GM12878 (cell line): ENCODE data around the gene SRGAP1. TPM values are rescaled to one million over a fixed set of nuclear protein-coding genes. Genes with fewer than 3 reads are reported as not detected.

ENCODE experiments used
- ATAC-seq: fragments of 200-7000 bp; cut with Tn5 transposase; 3 replicates; pipeline ENCODE4 v1.9.1; 2020; ENCODE audit warnings: mild to moderate bottlenecking, moderate library complexity
- BruUV-seq: library from RNA; stranded (reverse); fragments of 400-500 nt; replicated peaks from 2 replicates; lab custom pipeline; 2021; lab: Mats Ljungman, UMichigan
- CTCF ChIA-PET: fragments of 300-600 bp; sonication (Branson Sonifier 250); formaldehyde crosslinking; extraction: SDS; loops from one replicate; lab custom pipeline; 2021; ENCODE audit warnings: inconsistent platforms; lab: Yijun Ruan, JAX
- POLR2A ChIA-PET: fragments of 350-600 bp; formaldehyde crosslinking; extraction: SDS; loops from one replicate; lab custom pipeline; 2021; ENCODE audit warnings: inconsistent platforms; lab: Charles Lee
- RAD21 ChIA-PET: fragments of 300-600 bp; sonication (Branson Sonifier 250); formaldehyde crosslinking; loops from one replicate; lab custom pipeline; 2023; ENCODE audit warnings: antibody characterized with exemption; ENCODE audit not compliant: unreplicated experiment; lab: Charles Lee
- SMC1A ChIA-PET: fragments of 300-600 bp; sonication (Branson Sonifier 250); formaldehyde crosslinking; loops from one replicate; lab custom pipeline; 2023; ENCODE audit not compliant: unreplicated experiment, uncharacterized antibody; lab: Charles Lee
- DNase-seq: peaks from one replicate; pipeline ENCODE4 v3.0.0-alpha.2; 2011; ENCODE audit warnings: low read depth, low spot score
- FAIRE-seq: peaks from 3 replicates; lab custom pipeline; 2011; peaks lifted over from hg19 to GRCh38; lab: Jason Lieb, UNC
- H2AFZ ChIP-seq: 2 replicates; pipeline ENCODE4 v1.6.0; 2011; ENCODE audit warnings: low read depth, low read length, control low read depth; ENCODE audit not compliant: control insufficient read depth
- H3K27ac ChIP-seq: 2 replicates; pipeline ENCODE4 v1.5.1; 2011; ENCODE audit warnings: control low read depth; ENCODE audit not compliant: control insufficient read depth, insufficient read depth
- H3K27me3 ChIP-seq, 2 experiments: replicated peaks in 1 of 2; 2 replicates each; pipeline versions ENCODE4 v1.6.0 to v1.6.1; 2011; ENCODE audit warnings: low read length in 1 of 2; ENCODE audit not compliant: control insufficient read depth in 2 of 2, insufficient read depth in 2 of 2
- H3K36me3 ChIP-seq, 2 experiments: 2 replicates each; pipeline ENCODE4 v1.5.1; 2011; ENCODE audit warnings: low read length in 1 of 2; ENCODE audit not compliant: control insufficient read depth in 2 of 2, insufficient read depth in 2 of 2
- H3K4me1 ChIP-seq: 2 replicates; pipeline ENCODE4 v1.6.1; 2011; ENCODE audit warnings: mild to moderate bottlenecking, low read length, moderate library complexity, mixed read lengths; ENCODE audit not compliant: control insufficient read depth, insufficient read depth
- H3K4me2 ChIP-seq: 2 replicates; pipeline ENCODE4 v1.6.0; 2011; ENCODE audit warnings: control low read depth; ENCODE audit not compliant: control insufficient read depth, insufficient read depth
- H3K4me3 ChIP-seq: fragments of 200-600 bp; sonication (generic); 2 replicates; pipeline ENCODE4 v1.5.1; 2016
- H3K79me2 ChIP-seq: 2 replicates; pipeline ENCODE4 v1.6.0; 2011; ENCODE audit warnings: low read length; ENCODE audit not compliant: control insufficient read depth, insufficient read depth
- H3K9ac ChIP-seq: 2 replicates; pipeline ENCODE4 v1.8.0; 2011; ENCODE audit warnings: low read length, control low read depth, mixed read lengths; ENCODE audit not compliant: control insufficient read depth, insufficient read depth
- H3K9me3 ChIP-seq: replicated peaks from 3 replicates; pipeline ENCODE4 v1.5.1; 2011; ENCODE audit warnings: mild to moderate bottlenecking, low read length; ENCODE audit not compliant: control insufficient read depth, insufficient read depth
- H4K20me1 ChIP-seq: 2 replicates; pipeline ENCODE4 v1.6.0; 2011; ENCODE audit not compliant: control insufficient read depth, insufficient read depth
- BMI1 ChIP-seq: fragments of 450-650 bp; IDR thresholded peaks from 2 replicates; pipeline ENCODE4 v1.6.1; 2016; ENCODE audit warnings: mild to moderate bottlenecking, moderate library complexity, borderline replicate concordance
- E2F4 ChIP-seq: IDR thresholded peaks from 2 replicates; pipeline ENCODE4 v1.6.1; 2012; ENCODE audit warnings: low read depth, low read length, improper control_type of control experiment
- MTA3 ChIP-seq: IDR thresholded peaks from 2 replicates; pipeline ENCODE4 v1.6.1; 2012; ENCODE audit warnings: low read length, inconsistent platforms, borderline replicate concordance
- RAD51 ChIP-seq: fragments of 450-650 bp; IDR thresholded peaks from 2 replicates; pipeline ENCODE4 v1.6.1; 2016; ENCODE audit warnings: moderate library complexity, mild to moderate bottlenecking, inconsistent platforms
- RUNX3 ChIP-seq: IDR thresholded peaks from 2 replicates; pipeline ENCODE4 v1.6.1; 2012; ENCODE audit warnings: low read length, inconsistent platforms
- SIN3A ChIP-seq: IDR thresholded peaks from 2 replicates; pipeline ENCODE4 v1.6.1; 2012; ENCODE audit warnings: low read depth, low read length, improper control_type of control experiment
- STAT3 ChIP-seq: IDR thresholded peaks from 2 replicates; pipeline ENCODE4 v1.6.1; 2011; ENCODE audit warnings: low read depth, low read length, improper control_type of control experiment
- WRNIP1 ChIP-seq: IDR thresholded peaks from 2 replicates; pipeline ENCODE4 v1.6.1; 2011; ENCODE audit warnings: low read depth, low read length, improper control_type of control experiment, borderline replicate concordance
- ZNF207 ChIP-seq: fragments of 450-650 bp; IDR thresholded peaks from 2 replicates; pipeline ENCODE4 v1.6.1; 2014; ENCODE audit warnings: antibody characterized with exemption, mild to moderate bottlenecking, borderline replicate concordance
- WGBS: methylation state at CpG from one replicate; pipeline ENCODE4 v1.1.6; 2016; ENCODE audit warnings: low lambda C conversion rate; ENCODE audit not compliant: insufficient replicate concordance, insufficient coverage; ENCODE audit errors: missing lambda C conversion rate; 5-methylcytosine and 5-hydroxymethylcytosine counted together
- in situ Hi-C: fragments of 300-500 bp; cut with MboI; formaldehyde crosslinking; loops from 9 replicates; pipeline ENCODE4 v1.14.3; 2018; ENCODE audit warnings: mixed read lengths
- intact Hi-C: fragments of 100-400 bp; cut with micrococcal nuclease; formaldehyde crosslinking; loops from one replicate; pipeline ENCODE4 v1.14.2; 2022; ENCODE audit not compliant: unreplicated experiment
- polyA plus RNA-seq, 11 experiments: library from polyadenylated mRNA; depleted of rRNA in 4 of 11; unstranded in 6 of 11; stranded (reverse) in 5 of 11; fragments of >200 nt; fragmentation: Nextera tagmentation in 4 of 11; fragmentation: Illumina TruSeq in 1 of 11; extraction: Ambion mirVana in 4 of 11; extraction: Trizol in 1 of 11; gene quantifications; 1 replicate in 1 of 11; 2 replicates in 10 of 11; pipeline versions ENCODE4 v1.2.1 to v1.2.3, GENCODE V29; 2011 to 2016; ENCODE audit warnings: inconsistent platforms in 2 of 11, missing spikeins in 2 of 11, low read depth in 1 of 11
- total RNA-seq, 4 experiments: library from RNA; depleted of rRNA in 3 of 4; stranded (reverse); fragments of >200 nt in 3 of 4; fragmentation: Illumina TruSeq in 1 of 4; extraction: Trizol in 1 of 4; gene quantifications; 2 replicates each; pipeline versions ENCODE4 v1.2.1 to v1.2.3, GENCODE V29; 2013 to 2021

Gene SRGAP1
- total and polyA plus RNA-seq, 10 of the 15 experiments (the other 5 are each of a cell fraction or from before 2014, with no cell fraction given) = 0.16 to 0.85 (median 0.46) TPM

- H3K4me1 ChIP-seq = no peaks in the 10 kb centered on the region
- TF ChIP-seq E2F4 (no peak), SIN3A (no peak), WRNIP1 (no peak), RUNX3 (no peak), BMI1 (no peak), STAT3 (no peak), MTA3 (no peak)
- CTCF ChIA-PET = interaction anchor here (0.6 to 0.8 kb wide), 3 partner anchors 38 to 212 kb away, joined by 3 read pairs; no protein-coding TSS in a partner anchor
- in situ Hi-C loops = no loop called here
- H2AFZ ChIP-seq = no peak overlapping the region
- 89% methylated on average over 3 of the region's 3 CpGs for WGBS
- no peak overlapping the region for H3K4me2 ChIP-seq
- H3K9me3 ChIP-seq = no peaks in the 10 kb centered on the region
- no peak overlapping the region for H3K9ac ChIP-seq
- H3K79me2 ChIP-seq = no peaks in the 10 kb centered on the region
- DNase-seq = no peak
- POLR2A ChIA-PET = no interaction called here
- RAD21 ChIA-PET = no interaction called here
- no TSS peak for BruUV-seq
- H4K20me1 ChIP-seq = no peaks in the 10 kb centered on the region
- intact Hi-C loops = no loop called here
- H3K36me3 ChIP-seq = no peaks in the 10 kb centered on the region
- ATAC-seq = no peak
- no peaks in the 10 kb centered on the region for H3K27me3 ChIP-seq
- no peak overlapping the region for H3K4me3 ChIP-seq
- SMC1A ChIA-PET = no interaction called here
- FAIRE-seq = no peak
- H3K27ac ChIP-seq = no peak overlapping the region
Observed at GRCh38 chr12:64063121-64063520, 218.6 kb downstream of the SRGAP1 start.

- BruUV-seq = no TSS peak
- H3K4me1 ChIP-seq = no peaks in the 10 kb centered on the region
- no peak overlapping the region for H3K27ac ChIP-seq
- no peaks in the 10 kb centered on the region for H4K20me1 ChIP-seq
- no peak overlapping the region for H3K9ac ChIP-seq
- in situ Hi-C loops = no loop called here
- H3K9me3 ChIP-seq = no peaks in the 10 kb centered on the region
- no peak overlapping the region for H3K4me2 ChIP-seq
- FAIRE-seq (no peak), DNase-seq (no peak), ATAC-seq (no peak)
- H3K4me3 ChIP-seq = no peak overlapping the region
- ChIA-PET RAD21 (no interaction called here), CTCF (no interaction called here), POLR2A (no interaction called here), SMC1A (no interaction called here)
- H3K36me3 ChIP-seq = no peaks in the 10 kb centered on the region
- 3% methylated on average over 2 of the region's 2 CpGs for WGBS
- no peak overlapping the region for H2AFZ ChIP-seq
- TF ChIP-seq RAD51 = peak; percentile 57; the same call in 1 of the 2 replicates
- TF ChIP-seq ZNF207 = no peak
- TF ChIP-seq, all 136 proteins: peak for 1
- intact Hi-C loops = no loop called here
- no peaks in the 10 kb centered on the region for H3K79me2 ChIP-seq
- H3K27me3 ChIP-seq = no peaks in the 10 kb centered on the region
Observed at GRCh38 chr12:64064240-64064639, 219.7 kb downstream of the SRGAP1 start.
